Measurements from ENCODE around the gene SHE. TPM values are rescaled to one million over a fixed set of nuclear protein-coding genes. Genes with fewer than 3 reads are reported as not detected.
A peak's percentile ranks its signal among the peaks of the same experiment; 100 is the strongest.

SHE gene
- total and polyA plus RNA-seq, 7 donors = 1.6 to 10.2 (median 5.7) TPM

- no peak for TF ChIP-seq CTCF (IDR thresholded peaks at IDR 0.05)
- TF ChIP-seq POLR2A (IDR thresholded peaks at IDR 0.05) = no peak
- no peak for TF ChIP-seq POLR2AphosphoS5 (IDR thresholded peaks at IDR 0.05)
- no peak for TF ChIP-seq EP300 (IDR thresholded peaks at IDR 0.05)
- peak overlapping the region; percentile 70 to 99 (median 94) for H3K27ac ChIP-seq
- WGBS, 2 donors = 56 to 80% methylated on average over 8 of the region's 8 CpGs
- intact Hi-C loops (cut with DNase I) = no loop called here
- DNase-seq = no peak
- H3K4me3 ChIP-seq = no peak overlapping the region
- H3K27me3 ChIP-seq = no peaks in the 10 kb centered on the region
- no peaks in the 10 kb centered on the region for H3K9me3 ChIP-seq
- peaks cover 0 to 80% (median 66%) of the 10 kb centered on the region in 4 donors for H3K4me1 ChIP-seq
- peaks cover 4 to 31% (median 10%) of the 10 kb centered on the region in 4 donors for H3K36me3 ChIP-seq
Measured at GRCh38 chr1:154443274-154444013, 58.8 kb downstream of the SHE start.

- peaks cover 0 to 31% (median 5%) of the 10 kb centered on the region in 4 donors for H3K36me3 ChIP-seq
- no peak for TF ChIP-seq POLR2A (IDR thresholded peaks at IDR 0.05)
- TF ChIP-seq EP300 (IDR thresholded peaks at IDR 0.05) = no peak
- TF ChIP-seq POLR2AphosphoS5 (IDR thresholded peaks at IDR 0.05) = no peak
- TF ChIP-seq CTCF (IDR thresholded peaks at IDR 0.05) = peak in 2 of 4 experiments; percentile 25 to 42
- WGBS, 2 donors = 83 to 94% methylated on average over 13 of the region's 13 CpGs
- peaks cover 0 to 92% (median 75%) of the 10 kb centered on the region in 4 donors for H3K4me1 ChIP-seq
- no peaks in the 10 kb centered on the region for H3K27me3 ChIP-seq
- H3K27ac ChIP-seq = peak overlapping the region; percentile 70 to 99 (median 94)
- DNase-seq = no peak
- H3K9me3 ChIP-seq = no peaks in the 10 kb centered on the region
- intact Hi-C loops (cut with DNase I) = no loop called here
- no peak overlapping the region for H3K4me3 ChIP-seq
Measured at GRCh38 chr1:154442006-154442740, 60.0 kb downstream of the SHE start.

GRCh38 chr1:154441241-154441888 lies 60.8 kb downstream of the SHE start:
- no peak for DNase-seq
- WGBS, 2 donors = 73 to 87% methylated on average over 8 of the region's 8 CpGs
- H3K9me3 ChIP-seq = no peaks in the 10 kb centered on the region
- intact Hi-C loops (cut with DNase I) = no loop called here
- no peaks in the 10 kb centered on the region for H3K27me3 ChIP-seq
- peaks cover 0 to 31% (median 5%) of the 10 kb centered on the region in 4 donors for H3K36me3 ChIP-seq
- H3K27ac ChIP-seq = peak overlapping the region; percentile 70 to 99 (median 94)
- H3K4me1 ChIP-seq = peaks cover 0 to 95% (median 78%) of the 10 kb centered on the region in 4 donors
- TF ChIP-seq EP300 (IDR thresholded peaks at IDR 0.05) (no peak), CTCF (IDR thresholded peaks at IDR 0.05) (no peak)
- H3K4me3 ChIP-seq = no peak overlapping the region

GRCh38 chr1:154440036-154440804 lies 62.0 kb downstream of the SHE start:
- peak overlapping the region; percentile 48 to 99 (median 96) for H3K27ac ChIP-seq
- H3K27me3 ChIP-seq = no peaks in the 10 kb centered on the region
- peaks cover 0 to 37% (median 8%) of the 10 kb centered on the region in 4 donors for H3K36me3 ChIP-seq
- H3K9me3 ChIP-seq = no peaks in the 10 kb centered on the region
- WGBS, 2 donors = 83 to 86% methylated on average over 6 of the region's 6 CpGs
- H3K4me3 ChIP-seq = no peak overlapping the region
- peaks cover 0 to 96% (median 79%) of the 10 kb centered on the region in 4 donors for H3K4me1 ChIP-seq
- DNase-seq = no peak
- intact Hi-C loops (cut with DNase I) = no loop called here
- no peak for TF ChIP-seq POLR2AphosphoS5 (IDR thresholded peaks at IDR 0.05)
- TF ChIP-seq POLR2A (IDR thresholded peaks at IDR 0.05) = no peak
- TF ChIP-seq EP300 (IDR thresholded peaks at IDR 0.05) = no peak
- no peak for TF ChIP-seq CTCF (IDR thresholded peaks at IDR 0.05)

Measured in sigmoid colon (tissue), 7 donors.